Thyroid gland (tissue), 4 donors: ENCODE data around the gene AMN. TPM values are rescaled to one million over a fixed set of nuclear protein-coding genes. Genes with fewer than 3 reads are reported as not detected.

ENCODE experiments used
- DNase-seq, 2 donors: peaks; one replicate each; pipeline ENCODE4 v3.0.0-alpha.2; 2019
- H3K27ac ChIP-seq, 3 donors: fragments of 200-600 bp; sonication (generic); 1 replicate in 2 of 3; 2 replicates in 1 of 3; pipeline ENCODE4 v1.5.1; 2016 to 2019; ENCODE audit warnings: mild to moderate bottlenecking in 1 of 3, moderate library complexity in 1 of 3
- H3K27me3 ChIP-seq: fragments of 200-600 bp; sonication (generic); one replicate; pipeline ENCODE4 v1.5.1; 2019
- H3K36me3 ChIP-seq, 2 donors: fragments of 200-600 bp; sonication (generic); one replicate each; pipeline ENCODE4 v1.5.1; 2016 to 2019
- H3K4me1 ChIP-seq, 2 donors: fragments of 200-600 bp; sonication (generic); one replicate each; pipeline ENCODE4 v1.5.1; 2017 to 2019
- H3K4me3 ChIP-seq, 3 donors: fragments of 200-600 bp; sonication (generic); replicated peaks in 1 of 3; 1 replicate in 2 of 3; 2 replicates in 1 of 3; pipeline ENCODE4 v1.5.1; 2016; ENCODE audit warnings: mild to moderate bottlenecking in 1 of 3
- H3K9me3 ChIP-seq: fragments of 200-600 bp; sonication (generic); one replicate; pipeline ENCODE4 v1.5.1; 2017
- CTCF ChIP-seq, 6 experiments: fragments of 200-600 bp in 3 of 6; fragments of 450-650 bp in 3 of 6; sonication (generic) in 3 of 6; IDR thresholded peaks; one replicate each; pipeline ENCODE4 v1.5.1; 2016 to 2019; ENCODE audit warnings: antibody characterized with exemption in 6 of 6, mild to moderate bottlenecking in 2 of 6, inconsistent platforms in 1 of 6, moderate library complexity in 1 of 6
- POLR2A ChIP-seq, 2 donors: fragments of 450-650 bp; IDR thresholded peaks; one replicate each; pipeline ENCODE4 v1.6.1; 2017; ENCODE audit warnings: antibody characterized with exemption in 2 of 2, mild to moderate bottlenecking in 2 of 2, moderate library complexity in 1 of 2
- WGBS, 2 donors: methylation state at CpG; one replicate each; pipeline ENCODE4 v1.1.5; 2017; 5-methylcytosine and 5-hydroxymethylcytosine counted together
- intact Hi-C: fragments of 100-400 bp; cut with DNase I; formaldehyde crosslinking; loops from one replicate; pipeline ENCODE4 v1.15.1; 2023
- total RNA-seq, 4 donors: library from RNA; depleted of rRNA; stranded (reverse); fragments of >200 nt; gene quantifications; one replicate each; pipeline ENCODE4 v1.2.3, GENCODE V29; 2016

The AMN gene
- total RNA-seq, 4 donors from 2014 or later: 1.3 to 18.8 (median 3.3) TPM

DNA sequence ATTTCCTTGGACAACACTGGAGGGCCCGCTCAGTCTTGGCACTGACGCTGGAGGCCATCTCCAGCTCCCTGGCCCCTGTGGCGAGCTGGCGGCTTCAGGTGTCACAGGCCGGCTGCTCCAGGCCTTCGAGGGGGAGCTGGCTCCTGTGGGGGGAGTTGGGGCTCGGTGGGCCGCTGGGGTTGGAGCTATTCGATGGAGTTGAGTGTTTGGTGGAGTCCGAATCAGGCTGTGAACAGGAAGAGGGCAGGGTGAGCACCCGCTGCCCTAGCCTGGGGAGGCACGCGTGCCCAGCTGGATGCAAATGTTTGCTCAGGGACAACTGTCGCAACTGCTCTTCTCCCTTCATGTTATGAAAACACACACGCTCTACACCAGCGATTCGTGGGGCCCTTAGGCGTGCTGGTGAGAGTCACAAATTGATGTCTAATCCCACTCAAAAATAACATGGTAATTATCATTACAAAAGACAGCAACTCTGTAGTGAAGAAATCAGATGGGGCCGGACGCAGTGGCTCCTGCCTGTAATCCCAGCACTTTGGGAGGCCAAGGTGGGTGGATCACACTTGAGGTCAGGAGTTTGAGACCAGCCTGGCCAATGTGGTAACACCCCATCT is 11.3 kb downstream of the AMN start:
- Histone ChIP-seq H3K36me3 (peaks cover 5 to 22% of the 10 kb centered on the region in 2 donors), H3K27ac (no peak overlapping the region), H3K27me3 (peaks cover 4% of the 10 kb centered on the region), H3K4me1 (peaks cover 17 to 22% of the 10 kb centered on the region in 2 donors), H3K4me3 (no peak overlapping the region), H3K9me3 (no peaks in the 10 kb centered on the region)
- TF ChIP-seq POLR2A (IDR thresholded peaks at IDR 0.05) (no peak), CTCF (IDR thresholded peaks at IDR 0.05) (no peak)
- intact Hi-C loops: no loop called here
- DNase-seq: no peak
- WGBS, 2 donors: 93 to 95% methylated on average over 20 of the region's 20 CpGs

GRCh38 chr14:102935756-102936155 is 13.3 kb downstream of the AMN start:
- Histone ChIP-seq H3K4me3 (no peak overlapping the region), H3K9me3 (no peaks in the 10 kb centered on the region), H3K27me3 (no peaks in the 10 kb centered on the region), H3K27ac (no peak overlapping the region), H3K36me3 (peaks cover 9 to 26% of the 10 kb centered on the region in 2 donors), H3K4me1 (peaks cover 9 to 10% of the 10 kb centered on the region in 2 donors)
- intact Hi-C loops: no loop called here
- no peak for TF ChIP-seq CTCF (IDR thresholded peaks at IDR 0.05)
- TF ChIP-seq POLR2A (IDR thresholded peaks at IDR 0.05): no peak
- no peak for DNase-seq
- 93 to 95% methylated on average over 4 of the region's 4 CpGs for WGBS, 2 donors

DNA sequence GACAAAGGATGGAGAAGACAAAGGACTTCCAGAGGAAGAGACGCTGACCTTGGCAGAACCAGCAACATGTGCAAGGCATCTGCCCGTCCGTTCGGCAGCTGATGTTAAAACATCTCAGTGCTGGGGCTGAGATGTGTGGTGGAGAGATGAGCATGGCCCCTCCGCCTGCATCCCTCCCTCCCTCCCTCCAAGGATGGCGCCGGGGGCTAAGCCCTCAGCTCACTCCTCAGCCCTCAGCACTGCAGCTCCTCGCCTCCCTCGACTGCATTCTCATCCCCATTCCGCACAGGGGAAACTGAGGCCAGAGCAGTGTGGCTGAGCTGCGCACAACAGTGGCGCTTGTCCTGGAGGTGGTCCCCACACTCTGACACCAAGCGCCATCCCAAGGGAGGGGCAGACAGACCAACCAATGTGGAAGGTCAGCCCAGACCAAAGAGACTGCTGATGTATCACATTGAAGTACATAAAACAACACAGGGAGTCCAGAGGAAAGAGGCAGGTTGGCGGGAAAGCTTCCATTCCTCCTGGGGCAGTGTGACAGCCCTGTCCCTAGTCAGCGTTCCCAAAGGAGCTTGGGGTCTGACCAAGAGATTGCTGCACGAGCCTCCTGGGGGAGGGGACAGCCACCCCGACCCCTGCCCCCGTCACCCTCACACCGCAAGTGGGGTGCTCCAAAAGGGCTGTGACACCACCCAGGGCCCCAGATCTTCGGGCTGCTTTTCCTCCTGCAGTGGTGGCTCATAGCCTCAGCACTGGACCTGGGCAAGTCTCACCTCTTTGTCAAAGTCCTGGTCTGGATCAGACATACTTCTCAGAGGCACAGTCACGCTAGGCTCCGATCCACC is 15.1 kb downstream of the AMN start:
- H3K27me3 ChIP-seq: no peaks in the 10 kb centered on the region
- no peaks in the 10 kb centered on the region for H3K9me3 ChIP-seq
- no peak overlapping the region for H3K27ac ChIP-seq
- H3K4me3 ChIP-seq: no peak overlapping the region
- H3K36me3 ChIP-seq: peaks cover 9 to 26% of the 10 kb centered on the region in 2 donors
- TF ChIP-seq CTCF (IDR thresholded peaks at IDR 0.05): no peak
- no peak for TF ChIP-seq POLR2A (IDR thresholded peaks at IDR 0.05)
- H3K4me1 ChIP-seq: peaks cover 20 to 27% of the 10 kb centered on the region in 2 donors
- intact Hi-C loops: no loop called here
- WGBS, 2 donors: 93 to 94% methylated on average over 15 to 19 of the region's 22 CpGs
- no peak for DNase-seq

- Histone ChIP-seq H3K4me1 (peaks cover 20 to 33% of the 10 kb centered on the region in 2 donors), H3K27me3 (no peaks in the 10 kb centered on the region), H3K9me3 (no peaks in the 10 kb centered on the region), H3K27ac (no peak overlapping the region), H3K36me3 (peaks cover 12 to 28% of the 10 kb centered on the region in 2 donors), H3K4me3 (no peak overlapping the region)
- intact Hi-C loops: no loop called here
- no peak for DNase-seq
- TF ChIP-seq POLR2A (IDR thresholded peaks at IDR 0.05): no peak
- no peak for TF ChIP-seq CTCF (IDR thresholded peaks at IDR 0.05)
- WGBS, 2 donors: 97 to 100% methylated on average over 8 to 9 of the region's 12 CpGs
These were observed 15.7 kb downstream of the AMN start for GRCh38 chr14:102938191-102938590.

DNA sequence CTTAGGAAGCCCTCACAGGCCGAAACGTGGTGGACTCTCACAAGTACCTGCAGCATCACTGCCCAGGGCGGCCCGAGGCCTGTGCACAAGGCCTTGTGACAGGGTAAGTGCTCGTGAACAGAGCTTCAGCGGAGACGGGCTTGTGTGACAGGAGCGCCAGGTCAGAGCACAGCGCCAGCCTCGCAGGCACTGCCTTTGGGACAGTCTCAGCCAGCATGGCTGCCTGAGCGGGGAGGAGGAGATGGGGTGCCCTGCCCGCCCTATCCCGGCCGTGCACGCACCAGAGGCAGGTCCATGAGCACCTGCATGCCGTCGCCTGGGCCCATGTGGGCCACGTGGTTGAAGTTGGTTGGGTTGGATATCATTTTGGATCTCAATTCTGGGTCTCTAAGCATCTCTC is 16.9 kb downstream of the AMN start:
- Histone ChIP-seq H3K27ac (peak overlapping the region in 1 of 3 donors; percentile 59), H3K4me1 (peaks cover 20 to 33% of the 10 kb centered on the region in 2 donors), H3K27me3 (no peaks in the 10 kb centered on the region), H3K4me3 (no peak overlapping the region), H3K36me3 (peaks cover 15 to 34% of the 10 kb centered on the region in 2 donors), H3K9me3 (no peaks in the 10 kb centered on the region)
- no peak for DNase-seq
- TF ChIP-seq CTCF (IDR thresholded peaks at IDR 0.05) (no peak), POLR2A (IDR thresholded peaks at IDR 0.05) (no peak)
- intact Hi-C loops: no loop called here
- WGBS, 2 donors: 94 to 97% methylated on average over 8 to 11 of the region's 18 CpGs
